ENCODE data around the gene ERMN. TPM values are rescaled to one million over a fixed set of nuclear protein-coding genes. Genes with fewer than 3 reads are reported as not detected.

ERMN gene
- total and polyA plus RNA-seq, 2 donors (not counting 1 experiment from before 2014, with no cell fraction given): 2.7 to 11.9 TPM

DNA sequence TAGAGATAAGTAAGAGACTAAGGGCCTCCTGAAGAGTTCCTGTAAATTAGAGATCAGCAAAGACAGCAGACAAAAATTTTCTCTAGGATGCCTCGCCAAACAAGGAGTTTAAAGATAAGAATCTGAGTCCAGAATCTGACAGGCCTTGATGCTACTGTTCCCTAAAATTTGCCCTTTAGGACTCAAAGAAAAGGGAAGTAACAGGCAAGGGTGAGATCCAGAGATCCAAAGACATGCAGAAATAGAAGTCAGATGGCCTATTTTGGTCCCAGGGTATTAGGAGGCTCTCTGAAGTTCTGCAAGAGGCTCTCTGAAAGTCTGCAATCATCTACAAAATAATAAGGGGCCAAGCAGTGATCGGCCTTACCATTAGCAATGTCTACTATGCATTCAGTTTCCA is 35.1 kb downstream of the ERMN start:
- Histone ChIP-seq H3K4me2 (replicated peaks; ENCODE audit: low read depth, low read length, poor library complexity, severe bottlenecking) (no peak overlapping the region), H3K9ac (ENCODE audit: low read length) (no peak overlapping the region), H3K79me2 (ENCODE audit: control insufficient read depth, insufficient read depth, low read length) (no peaks in the 10 kb centered on the region), H4K20me1 (ENCODE audit: control insufficient read depth, insufficient read depth, low read length, poor library complexity, severe bottlenecking) (no peaks in the 10 kb centered on the region), H2AFZ (ENCODE audit: insufficient read depth, low read depth, low read length, poor library complexity, severe bottlenecking) (no peak overlapping the region), H3K36me3 (replicated peaks in 1 of 2; ENCODE audit: control extremely low read depth in 1 of 2, control insufficient read depth in 1 of 2, extremely low read depth in 1 of 2, insufficient read depth in 2 of 2, low read length in 1 of 2) (no peaks in the 10 kb centered on the region), H3K9me3 (ENCODE audit: control extremely low read depth in 1 of 3, control insufficient read depth in 2 of 3, insufficient read depth in 1 of 3, low read length in 2 of 3) (no peaks in the 10 kb centered on the region), H3K27me3 (replicated peaks in 1 of 4; ENCODE audit: control extremely low read depth in 1 of 4, control insufficient read depth in 3 of 4, insufficient read depth in 4 of 4, low read length in 3 of 4) (no peaks in the 10 kb centered on the region), H3K4me1 (ENCODE audit: control insufficient read depth in 2 of 2, insufficient read depth in 2 of 2, low read length in 2 of 2) (no peaks in the 10 kb centered on the region), H3K27ac (ENCODE audit: low read length in 2 of 2) (no peak overlapping the region), H3K4me3 (ENCODE audit: control extremely low read depth in 1 of 5, extremely low read depth in 1 of 5, insufficient read depth in 1 of 5, low read depth in 2 of 5, low read length in 4 of 5) (no peak overlapping the region)
- no peak overlapping the region for H3K27ac Mint-ChIP-seq
- no peaks in the 10 kb centered on the region for H3K4me1 Mint-ChIP-seq
- no peak for DNase-seq
- H3K4me3 Mint-ChIP-seq: no peak overlapping the region
- intact Hi-C loops (cut with micrococcal nuclease): no loop called here
- ATAC-seq (ENCODE audit: low read depth): no peak
- WGBS (ENCODE audit: insufficient coverage): 92% methylated on average over 2 of the region's 2 CpGs
- no peaks in the 10 kb centered on the region for H3K9me3 Mint-ChIP-seq (ENCODE audit: insufficient read depth)
- ChIA-PET POLR2A (no interaction called here), CTCF (no interaction called here)
- TF ChIP-seq, protein P1, sequence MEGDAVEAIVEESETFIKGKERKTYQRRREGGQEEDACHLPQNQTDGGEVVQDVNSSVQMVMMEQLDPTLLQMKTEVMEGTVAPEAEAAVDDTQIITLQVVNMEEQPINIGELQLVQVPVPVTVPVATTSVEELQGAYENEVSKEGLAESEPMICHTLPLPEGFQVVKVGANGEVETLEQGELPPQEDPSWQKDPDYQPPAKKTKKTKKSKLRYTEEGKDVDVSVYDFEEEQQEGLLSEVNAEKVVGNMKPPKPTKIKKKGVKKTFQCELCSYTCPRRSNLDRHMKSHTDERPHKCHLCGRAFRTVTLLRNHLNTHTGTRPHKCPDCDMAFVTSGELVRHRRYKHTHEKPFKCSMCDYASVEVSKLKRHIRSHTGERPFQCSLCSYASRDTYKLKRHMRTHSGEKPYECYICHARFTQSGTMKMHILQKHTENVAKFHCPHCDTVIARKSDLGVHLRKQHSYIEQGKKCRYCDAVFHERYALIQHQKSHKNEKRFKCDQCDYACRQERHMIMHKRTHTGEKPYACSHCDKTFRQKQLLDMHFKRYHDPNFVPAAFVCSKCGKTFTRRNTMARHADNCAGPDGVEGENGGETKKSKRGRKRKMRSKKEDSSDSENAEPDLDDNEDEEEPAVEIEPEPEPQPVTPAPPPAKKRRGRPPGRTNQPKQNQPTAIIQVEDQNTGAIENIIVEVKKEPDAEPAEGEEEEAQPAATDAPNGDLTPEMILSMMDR (IDR thresholded peaks at IDR 0.05): no peak
- TF ChIP-seq EZH2 (IDR thresholded peaks at IDR 0.05; ENCODE audit: borderline replicate concordance, insufficient read depth, low read depth, low read length, poor library complexity, severe bottlenecking): no peak
- peaks cover 7% of the 10 kb centered on the region for H3K27me3 Mint-ChIP-seq

DNA sequence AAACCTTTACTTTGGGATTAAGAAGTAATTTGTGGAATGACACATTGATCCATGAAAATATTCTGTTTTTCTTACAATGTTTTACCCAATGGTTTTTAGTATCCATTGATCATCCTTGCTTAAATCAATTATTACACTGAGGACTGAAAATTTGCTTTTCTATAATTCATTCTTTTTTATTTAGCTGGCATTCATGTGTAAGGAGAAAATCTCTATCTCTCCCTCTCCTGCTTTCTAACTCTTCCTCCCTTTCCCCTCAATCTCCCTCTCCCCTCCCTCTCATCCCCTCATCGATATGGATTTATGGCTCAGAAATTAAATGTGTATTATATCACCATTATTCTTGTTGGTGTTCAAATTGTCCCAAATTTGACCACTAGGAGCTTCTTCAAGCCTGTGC is 38.5 kb downstream of the ERMN start:
- ChIA-PET CTCF (interaction anchor here (1.3 kb wide), 1 partner anchor 48 kb away, joined by 3 read pairs; no protein-coding TSS in a partner anchor), POLR2A (no interaction called here)
- Histone ChIP-seq H3K4me2 (replicated peaks; ENCODE audit: low read depth, low read length, poor library complexity, severe bottlenecking) (no peak overlapping the region), H3K9ac (ENCODE audit: low read length) (no peak overlapping the region), H3K27ac (ENCODE audit: low read length in 2 of 2) (no peak overlapping the region), H3K27me3 (replicated peaks in 1 of 4; ENCODE audit: control extremely low read depth in 1 of 4, control insufficient read depth in 3 of 4, insufficient read depth in 4 of 4, low read length in 3 of 4) (no peaks in the 10 kb centered on the region), H3K79me2 (ENCODE audit: control insufficient read depth, insufficient read depth, low read length) (no peaks in the 10 kb centered on the region), H3K9me3 (ENCODE audit: control extremely low read depth in 1 of 3, control insufficient read depth in 2 of 3, insufficient read depth in 1 of 3, low read length in 2 of 3) (no peaks in the 10 kb centered on the region), H2AFZ (ENCODE audit: insufficient read depth, low read depth, low read length, poor library complexity, severe bottlenecking) (no peak overlapping the region), H4K20me1 (ENCODE audit: control insufficient read depth, insufficient read depth, low read length, poor library complexity, severe bottlenecking) (no peaks in the 10 kb centered on the region), H3K4me3 (ENCODE audit: control extremely low read depth in 1 of 5, extremely low read depth in 1 of 5, insufficient read depth in 1 of 5, low read depth in 2 of 5, low read length in 4 of 5) (no peak overlapping the region), H3K4me1 (ENCODE audit: control insufficient read depth in 2 of 2, insufficient read depth in 2 of 2, low read length in 2 of 2) (no peaks in the 10 kb centered on the region), H3K36me3 (replicated peaks in 1 of 2; ENCODE audit: control extremely low read depth in 1 of 2, control insufficient read depth in 1 of 2, extremely low read depth in 1 of 2, insufficient read depth in 2 of 2, low read length in 1 of 2) (no peaks in the 10 kb centered on the region)
- no CpG with 5 or more reads among the region's 1 CpG for WGBS (ENCODE audit: insufficient coverage)
- no peaks in the 10 kb centered on the region for H3K9me3 Mint-ChIP-seq (ENCODE audit: insufficient read depth)
- intact Hi-C loops (cut with micrococcal nuclease): no loop called here
- ATAC-seq (ENCODE audit: low read depth): no peak
- DNase-seq: no peak
- H3K27ac Mint-ChIP-seq: no peak overlapping the region
- TF ChIP-seq EZH2 (IDR thresholded peaks at IDR 0.05; ENCODE audit: borderline replicate concordance, insufficient read depth, low read depth, low read length, poor library complexity, severe bottlenecking): no peak
- TF ChIP-seq, protein P1 (IDR thresholded peaks at IDR 0.05): no peak
- no peak overlapping the region for H3K4me3 Mint-ChIP-seq
- H3K4me1 Mint-ChIP-seq: no peaks in the 10 kb centered on the region
- H3K27me3 Mint-ChIP-seq: peaks cover 16% of the 10 kb centered on the region
